H7 (cell line): Measurements from ENCODE around the gene RPS15. TPM values are rescaled to one million over a fixed set of nuclear protein-coding genes. Genes with fewer than 3 reads are reported as not detected.
A peak's percentile ranks its signal among the peaks of the same experiment; 100 is the strongest.
"Not testable (repeated sequence)": the region's sequence is repeated elsewhere in the genome, so short reads cannot be mapped to it uniquely, and the experiment has no call there.

Source experiments
- DNase-seq: peaks from one replicate; pipeline ENCODE4 v3.0.0; 2012
- H3K27me3 ChIP-seq: 2 replicates; pipeline ENCODE4 v1.6.0; 2011; ENCODE audit warnings: mild to moderate bottlenecking, low read length; ENCODE audit not compliant: control insufficient read depth, insufficient read depth
- H3K36me3 ChIP-seq: replicated peaks from 2 replicates; pipeline ENCODE4 v1.5.1; 2011; ENCODE audit warnings: low read length; ENCODE audit not compliant: control insufficient read depth, insufficient read depth
- H3K4me3 ChIP-seq: 2 replicates; pipeline ENCODE4 v1.5.1; 2011; ENCODE audit warnings: low read depth, mild to moderate bottlenecking, control low read depth, low read length, moderate library complexity; ENCODE audit not compliant: insufficient read depth
- total RNA-seq: library from RNA; depleted of rRNA; stranded (reverse); fragments of >200 nt; shearing (Covaris generic); gene quantifications from 2 replicates; pipeline ENCODE4 v1.2.3, GENCODE V29; 2014

The RPS15 gene
- total RNA-seq, 1 experiment from 2014 or later, result 1,693 TPM

DNA sequence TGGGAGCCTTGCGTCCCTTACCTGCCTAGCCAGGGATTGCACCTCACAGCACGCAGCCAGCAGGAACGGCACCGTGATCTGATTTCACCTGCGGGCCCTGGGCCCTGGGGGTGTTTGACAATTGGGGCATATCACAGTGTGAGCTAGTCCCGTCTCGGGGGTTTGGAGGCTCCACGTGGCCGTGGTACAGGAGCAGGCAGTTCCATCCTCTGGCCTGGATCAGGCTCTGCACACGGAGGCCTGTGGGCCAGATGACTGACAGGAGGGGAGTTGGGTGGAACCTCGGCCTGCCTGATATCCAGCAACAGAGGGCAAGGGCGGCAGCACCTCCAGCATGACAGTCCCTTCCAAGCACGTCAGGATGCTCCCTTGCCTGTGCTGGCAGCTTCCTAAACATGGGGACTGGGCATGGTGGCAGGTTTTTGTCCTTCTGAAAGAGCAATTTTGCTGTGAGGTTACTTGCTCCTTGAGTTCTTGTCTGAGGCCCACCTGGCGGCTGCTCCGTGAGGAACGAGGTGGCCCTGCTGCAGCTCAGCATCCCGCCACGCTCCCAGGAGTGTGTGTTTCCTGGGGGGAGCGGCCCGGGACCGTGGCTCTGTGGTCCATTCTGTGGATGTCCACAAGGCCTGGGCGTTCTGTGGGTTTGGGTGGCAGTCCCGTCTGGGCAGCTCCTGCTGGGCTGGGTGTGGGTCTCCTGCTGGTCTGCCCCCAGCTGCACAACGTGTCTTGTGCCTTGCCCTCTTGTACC is 6.3 kb upstream of the RPS15 start:
- Histone ChIP-seq H3K36me3 (peaks cover 27% of the 10 kb centered on the region), H3K27me3 (no peaks in the 10 kb centered on the region), H3K4me3 (no peak overlapping the region)
- no peak for DNase-seq

DNA sequence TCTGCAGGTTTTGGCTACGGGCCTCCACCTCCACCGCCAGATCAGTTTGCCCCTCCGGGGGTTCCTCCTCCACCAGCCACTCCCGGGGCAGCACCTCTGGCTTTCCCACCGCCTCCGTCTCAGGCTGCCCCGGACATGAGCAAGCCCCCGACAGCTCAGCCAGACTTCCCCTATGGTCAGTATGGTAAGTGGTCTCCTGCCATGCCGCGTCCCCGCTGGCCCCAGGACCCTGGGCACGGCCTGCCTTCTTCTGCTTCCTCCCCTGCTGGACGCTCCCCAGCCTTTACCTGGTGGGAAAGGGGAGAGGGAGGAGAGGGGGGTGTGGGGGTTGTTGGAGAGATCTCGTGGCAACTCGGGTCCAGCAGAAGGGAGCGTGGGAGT is 5.7 kb upstream of the RPS15 start:
- Histone ChIP-seq H3K4me3 (no peak overlapping the region), H3K27me3 (no peaks in the 10 kb centered on the region), H3K36me3 (peaks cover 26% of the 10 kb centered on the region)
- peak; percentile 60 for DNase-seq

DNA sequence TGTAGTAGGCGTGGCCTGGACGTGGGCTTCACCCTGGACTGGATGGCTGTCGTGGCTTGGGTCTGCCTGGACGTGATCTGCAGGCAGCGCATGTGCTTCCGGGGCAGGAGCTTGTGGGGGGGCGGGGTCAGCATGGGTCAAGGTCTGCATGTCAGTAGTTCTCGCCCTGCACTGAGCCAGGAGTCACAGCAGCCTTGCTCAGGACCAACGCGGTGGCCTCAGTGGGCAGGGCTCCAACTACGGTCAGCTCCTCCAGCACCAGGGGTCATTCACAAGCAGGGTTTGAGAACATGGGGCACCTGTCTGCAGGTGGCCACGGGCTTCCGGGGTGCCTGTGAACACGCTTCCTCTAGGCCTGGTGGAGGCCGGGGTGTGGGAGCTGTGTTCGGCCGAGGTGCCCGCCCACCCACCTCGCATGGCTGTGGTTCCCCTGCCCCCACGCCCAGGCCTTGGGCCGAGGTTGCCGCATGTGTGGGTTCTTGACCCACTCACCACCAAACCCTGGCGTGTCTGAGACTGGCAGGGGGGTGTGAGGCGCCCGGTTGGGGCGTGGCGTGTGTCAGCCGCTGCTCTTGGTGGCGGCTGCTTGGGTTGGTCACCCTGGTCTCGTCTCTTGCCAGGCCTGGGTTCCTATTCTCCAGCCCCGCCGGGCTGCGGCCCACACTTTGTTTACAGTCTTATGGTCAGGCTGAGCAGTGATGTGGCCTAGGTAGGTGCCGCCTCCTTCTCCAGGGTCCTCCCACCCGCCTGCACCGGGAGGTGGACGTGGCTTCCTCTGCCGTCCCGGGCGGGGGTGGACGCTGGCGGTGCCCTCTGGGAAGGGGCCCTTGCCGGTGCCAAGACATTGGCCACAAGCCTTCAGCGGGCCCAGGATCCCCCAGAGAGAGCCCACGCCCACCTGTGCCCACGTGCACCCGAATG is 4.8 kb upstream of the RPS15 start:
- H3K36me3 ChIP-seq, result peaks cover 26% of the 10 kb centered on the region
- DNase-seq, result peak; percentile 63
- no peaks in the 10 kb centered on the region; the same call in 1 of the 2 replicates for H3K27me3 ChIP-seq
- H3K4me3 ChIP-seq, result no peak overlapping the region

DNA sequence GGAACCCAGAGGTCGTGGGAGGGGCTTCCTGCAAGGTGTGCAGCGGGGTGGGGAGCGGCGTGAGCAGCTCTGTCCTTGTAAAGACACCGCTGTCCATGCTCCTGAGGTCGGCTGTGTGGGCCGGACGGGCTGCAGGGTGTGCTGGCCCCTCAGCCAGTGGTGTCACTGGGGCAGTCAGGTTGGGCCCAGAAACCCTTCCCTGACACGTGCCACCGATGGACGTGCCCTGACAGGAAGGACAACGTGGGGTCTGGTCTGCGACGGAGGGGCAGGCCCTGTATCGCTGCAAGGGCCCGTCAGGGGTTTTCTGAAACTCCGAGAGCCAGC is 4.2 kb upstream of the RPS15 start:
- no peak overlapping the region for H3K4me3 ChIP-seq

DNA sequence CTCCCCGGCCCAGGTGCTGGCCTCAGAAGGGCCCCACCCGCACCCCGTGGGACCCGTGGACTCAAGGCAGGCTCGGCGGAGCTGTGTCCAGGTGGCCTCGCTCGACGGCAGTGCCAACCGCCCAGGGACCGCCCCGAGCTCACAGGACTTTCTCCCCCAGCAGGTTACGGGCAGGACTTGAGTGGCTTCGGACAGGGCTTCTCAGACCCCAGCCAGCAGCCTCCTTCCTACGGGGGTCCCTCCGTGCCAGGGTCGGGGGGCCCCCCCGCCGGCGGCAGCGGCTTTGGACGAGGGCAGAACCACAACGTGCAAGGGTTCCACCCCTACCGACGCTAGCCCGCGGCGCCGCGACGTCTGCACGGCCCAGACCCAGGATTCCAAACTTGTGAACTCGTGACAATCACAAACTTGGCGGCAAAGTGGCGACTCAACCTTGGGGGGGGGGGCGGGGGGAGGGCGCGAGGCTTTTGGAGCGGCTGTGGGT is 3.6 kb upstream of the RPS15 start:
- Histone ChIP-seq H3K4me3 (no peak overlapping the region), H3K36me3 (peaks cover 23% of the 10 kb centered on the region)
- peak; percentile 62 for DNase-seq

More for the DNA sequence above, 4.2 kb upstream of the RPS15 start:
- no peaks in the 10 kb centered on the region; the same call in 1 of the 2 replicates for H3K27me3 ChIP-seq
- H3K36me3 ChIP-seq, result peaks cover 26% of the 10 kb centered on the region
- DNase-seq, result no peak

DNA sequence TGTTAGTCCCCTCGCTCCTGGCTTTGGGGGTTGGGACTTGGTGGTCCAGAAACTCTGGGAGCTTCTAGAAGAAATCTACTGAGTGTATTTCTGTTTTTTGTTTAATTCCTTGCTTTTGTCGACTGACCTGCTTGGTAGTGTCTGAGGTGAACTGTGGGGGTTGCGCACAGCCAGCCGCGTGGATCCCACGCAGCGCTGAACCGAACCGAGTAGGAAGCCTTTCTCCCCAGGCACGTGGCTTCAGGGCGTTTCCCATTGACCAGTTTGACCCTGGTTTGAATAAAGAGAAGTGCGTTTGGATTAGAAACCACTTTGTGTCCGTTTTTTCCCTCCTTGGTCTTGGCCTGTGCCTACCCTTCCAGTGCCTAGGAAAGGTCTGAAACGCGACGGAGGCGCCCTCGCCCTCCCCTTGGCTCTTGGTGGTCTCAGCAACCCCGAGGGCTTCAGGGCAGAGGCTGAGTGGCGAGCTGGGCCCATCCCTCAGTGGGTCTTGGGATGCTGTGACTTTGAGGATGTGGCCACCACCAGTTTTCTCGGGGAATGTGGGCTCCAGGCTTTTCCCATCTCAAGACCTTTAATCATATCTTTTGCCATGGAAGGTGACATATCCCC is 2.7 kb upstream of the RPS15 start:
- peaks cover 29% of the 10 kb centered on the region for H3K36me3 ChIP-seq
- H3K27me3 ChIP-seq, result no peaks in the 10 kb centered on the region; the same call in 1 of the 2 replicates
- no peak for DNase-seq
- no peak overlapping the region for H3K4me3 ChIP-seq

More for the DNA sequence above, 3.6 kb upstream of the RPS15 start:
- no peaks in the 10 kb centered on the region; the same call in 1 of the 2 replicates for H3K27me3 ChIP-seq

DNA sequence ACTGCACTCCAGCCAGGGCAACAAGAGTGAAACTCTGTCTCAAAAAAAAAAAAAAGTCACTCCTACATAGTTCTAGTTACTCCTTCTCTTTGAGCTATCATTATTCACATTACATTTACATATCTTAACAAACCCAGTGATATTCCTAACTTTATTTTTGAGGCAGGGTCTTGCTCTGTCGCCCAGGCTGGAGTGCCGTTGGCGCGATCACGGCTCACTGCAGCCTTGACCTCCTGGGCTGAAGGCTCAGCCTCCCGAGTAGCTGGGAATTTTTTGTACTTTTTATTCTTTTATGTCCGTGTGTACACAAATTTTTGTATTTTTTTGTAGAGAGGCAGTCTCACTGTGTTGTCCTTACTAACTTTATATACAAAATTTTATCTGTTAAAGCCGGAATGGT is 587 bp upstream of the RPS15 start:
- H3K4me3 ChIP-seq, result no peak overlapping the region
- no peaks in the 10 kb centered on the region; the same call in 1 of the 2 replicates for H3K27me3 ChIP-seq
- peaks cover 28% of the 10 kb centered on the region for H3K36me3 ChIP-seq
- no peak for DNase-seq

DNA sequence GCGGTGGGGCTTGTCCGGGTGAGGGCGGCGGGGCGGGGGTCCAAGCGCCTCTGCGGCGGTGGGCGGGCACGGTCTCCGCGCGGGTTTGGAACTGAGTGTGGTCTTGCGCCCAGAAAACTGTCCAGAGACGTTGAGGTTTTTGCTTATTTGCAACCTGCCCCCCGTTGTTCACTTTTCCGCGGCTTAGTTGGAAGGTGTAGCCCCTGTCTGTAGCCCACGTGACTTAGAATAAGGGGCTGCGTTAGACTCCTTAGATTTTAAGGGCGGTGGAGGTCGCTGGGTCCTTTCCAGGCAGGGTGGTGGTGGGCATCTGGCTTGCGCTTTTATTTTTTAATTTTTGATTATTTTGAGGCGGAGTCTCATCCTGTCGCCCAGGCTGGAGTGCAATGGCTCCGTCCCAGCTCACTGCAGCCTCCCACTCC is 748 bp downstream of the RPS15 start:
- Histone ChIP-seq H3K4me3 (peak overlapping the region; percentile 99), H3K36me3 (peaks cover 21% of the 10 kb centered on the region)
- peak; percentile 80 for DNase-seq

DNA sequence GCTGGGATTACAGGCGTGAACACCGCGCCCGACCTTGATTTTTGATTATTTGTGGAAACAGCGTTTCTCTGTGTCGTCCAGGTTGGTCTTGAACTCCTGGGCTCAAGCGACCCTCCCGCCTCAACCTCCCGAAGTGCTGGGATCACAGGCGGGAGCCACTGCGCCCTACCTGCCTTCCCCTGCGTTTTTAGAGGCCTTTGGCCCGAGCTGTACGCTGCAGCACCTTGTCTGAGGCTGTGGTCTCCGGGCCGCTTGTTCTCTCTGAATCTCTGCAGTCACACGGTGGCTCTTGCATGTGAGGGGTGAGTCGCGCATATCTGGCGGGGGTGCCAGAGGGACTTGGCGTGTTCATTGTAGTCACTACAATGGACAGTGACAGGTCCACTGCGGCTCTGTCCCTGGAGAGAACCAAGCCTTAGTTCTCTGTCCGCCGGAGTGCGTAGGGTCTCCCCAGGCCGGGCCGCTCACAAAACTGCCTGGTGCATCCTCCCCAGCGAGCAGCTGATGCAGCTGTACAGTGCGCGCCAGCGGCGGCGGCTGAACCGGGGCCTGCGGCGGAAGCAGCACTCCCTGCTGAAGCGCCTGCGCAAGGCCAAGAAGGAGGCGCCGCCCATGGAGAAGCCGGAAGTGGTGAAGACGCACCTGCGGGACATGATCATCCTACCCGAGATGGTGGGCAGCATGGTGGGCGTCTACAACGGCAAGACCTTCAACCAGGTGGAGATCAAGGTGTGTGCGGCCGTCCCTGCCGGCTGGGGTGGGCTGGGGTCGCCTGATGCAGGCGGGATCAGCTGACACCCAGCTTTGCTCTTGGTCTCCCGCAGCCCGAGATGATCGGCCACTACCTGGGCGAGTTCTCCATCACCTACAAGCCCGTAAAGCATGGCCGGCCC is 1.6 kb downstream of the RPS15 start:
- Histone ChIP-seq H3K36me3 (peaks cover 20% of the 10 kb centered on the region), H3K4me3 (peak overlapping the region; percentile 99)
- DNase-seq, H3K27me3 ChIP-seq: not testable (repeated sequence)

More for the DNA sequence above, 748 bp downstream of the RPS15 start:
- no peaks in the 10 kb centered on the region; the same call in 1 of the 2 replicates for H3K27me3 ChIP-seq

DNA sequence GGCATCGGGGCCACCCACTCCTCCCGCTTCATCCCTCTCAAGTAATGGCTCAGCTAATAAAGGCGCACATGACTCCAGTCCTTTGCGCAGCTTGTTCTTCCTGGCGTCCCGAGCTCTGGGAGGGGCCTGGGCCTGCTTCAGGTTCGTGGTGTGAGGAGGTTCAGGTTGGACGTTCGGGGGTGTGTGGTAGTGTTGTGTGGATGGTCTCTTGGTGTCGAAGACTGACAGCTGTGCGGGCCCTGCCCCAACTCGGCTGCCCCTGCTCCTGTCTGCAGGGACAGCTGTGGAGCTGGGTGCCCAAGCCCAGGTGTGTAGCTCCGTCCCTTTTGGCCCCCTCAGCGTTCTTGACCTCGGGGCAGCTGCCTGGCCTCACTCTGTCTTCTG is 2.2 kb downstream of the RPS15 start:
- H3K27me3 ChIP-seq, result peaks cover 4% of the 10 kb centered on the region; the same call in 1 of the 2 replicates
- H3K4me3 ChIP-seq, result no peak overlapping the region
- no peak for DNase-seq
- peaks cover 19% of the 10 kb centered on the region for H3K36me3 ChIP-seq

DNA sequence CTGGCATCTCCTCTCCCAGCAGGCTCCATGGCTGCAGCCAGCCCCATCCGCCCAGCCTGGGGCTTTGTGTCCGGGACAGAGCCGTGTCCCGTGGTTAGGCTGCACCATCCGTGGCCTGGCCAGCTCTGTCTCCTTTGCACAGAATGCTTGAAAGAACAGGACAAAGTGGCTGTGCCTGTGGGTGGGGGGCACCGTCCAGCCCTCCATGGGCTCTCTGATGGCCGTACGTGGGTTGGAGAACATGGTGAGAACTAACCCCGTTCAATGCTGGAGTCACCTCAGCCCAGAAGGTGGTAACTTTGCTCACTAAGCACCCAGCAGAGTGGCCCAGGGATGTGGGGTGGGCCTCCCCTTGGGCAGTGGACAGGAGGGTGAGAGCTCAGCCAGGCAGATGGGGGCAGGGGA is 2.8 kb downstream of the RPS15 start:
- no peak for DNase-seq
- peaks cover 18% of the 10 kb centered on the region for H3K36me3 ChIP-seq
- peaks cover 7% of the 10 kb centered on the region; the same call in 1 of the 2 replicates for H3K27me3 ChIP-seq
- H3K4me3 ChIP-seq, result no peak overlapping the region

DNA sequence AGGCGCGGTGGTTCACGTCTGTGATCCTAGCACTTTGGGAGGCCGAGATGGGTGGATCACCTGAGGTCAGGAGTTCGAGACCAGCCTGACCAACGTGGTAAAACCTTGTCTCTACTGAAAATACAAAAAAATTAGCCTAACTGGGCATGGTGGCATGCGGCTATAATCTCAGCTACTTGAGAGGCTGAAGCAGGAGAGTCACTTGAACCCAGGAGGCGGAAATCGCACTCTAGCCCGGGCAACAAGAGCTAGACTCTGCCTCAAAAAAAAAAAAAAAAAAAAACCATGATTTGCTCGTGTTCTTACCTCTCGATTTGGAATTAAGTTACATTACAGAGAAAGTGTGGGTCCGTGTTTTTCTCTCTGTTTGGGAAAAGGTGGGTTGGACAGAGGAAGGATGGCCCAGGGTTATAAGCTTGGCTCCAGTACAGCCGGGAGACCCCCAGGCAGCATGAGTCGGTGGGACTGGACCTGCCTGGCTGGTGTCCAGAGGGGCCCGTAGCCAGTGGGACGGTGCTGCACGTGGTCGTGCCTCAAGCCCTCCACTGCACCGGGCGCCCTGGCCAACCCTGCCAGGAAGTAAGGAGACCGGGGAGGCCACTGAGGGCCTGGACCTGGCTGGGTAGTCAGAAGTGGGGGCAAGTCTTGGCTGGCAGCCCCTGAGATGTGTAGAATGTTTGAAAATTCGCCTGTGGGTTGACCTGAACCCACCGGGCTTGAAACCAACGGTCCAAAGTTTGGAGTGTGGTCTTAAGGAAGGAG is 3.7 kb downstream of the RPS15 start:
- Histone ChIP-seq H3K36me3 (peaks cover 18% of the 10 kb centered on the region), H3K27me3 (peaks cover 15% of the 10 kb centered on the region), H3K4me3 (no peak overlapping the region)
- peak; percentile 59 for DNase-seq
